ENCODE results near the gene ADAM22. TPM values are rescaled to one million over a fixed set of nuclear protein-coding genes. Genes with fewer than 3 reads are reported as not detected.

ADAM22 gene
- total and polyA plus RNA-seq, 2 of the 4 experiments (the other 2 are of a cell fraction) = 0.03 to 0.18 TPM

DNA sequence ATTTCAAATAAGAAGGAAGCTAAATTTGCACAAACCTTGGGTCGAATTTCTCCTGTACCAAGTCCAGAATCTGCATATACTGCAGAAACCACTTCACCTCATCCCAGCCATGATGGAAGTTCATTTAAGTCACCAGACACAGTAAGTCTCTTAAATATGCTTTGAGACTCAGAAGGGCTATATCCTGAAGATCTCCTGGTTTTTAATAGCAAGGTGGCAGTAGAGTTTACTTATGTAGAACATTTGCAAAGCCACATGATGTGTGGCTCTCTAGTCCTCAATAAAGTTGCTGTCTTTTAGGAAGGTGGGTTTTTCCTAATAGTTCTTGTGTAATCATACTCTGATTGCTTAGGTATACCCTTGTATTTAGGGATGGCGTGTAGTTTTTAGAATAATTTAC, 49.0 kb upstream of the ADAM22 start:
- Histone ChIP-seq H2AFZ (replicated peaks; ENCODE audit: low read length, poor library complexity) (no peak overlapping the region), H3K4me3 (ENCODE audit: insufficient read depth, low read depth, low read length) (no peak overlapping the region), H3K56ac (ENCODE audit: extremely low read depth, insufficient read depth, low read length) (no peak overlapping the region), H2BK120ac (ENCODE audit: low read depth, low read length) (no peak overlapping the region), H3K18ac (ENCODE audit: low read depth, low read length) (no peak overlapping the region), H4K20me1 (ENCODE audit: insufficient read depth, low read length) (no peaks in the 10 kb centered on the region), H3K4ac (ENCODE audit: low read depth, low read length) (no peak overlapping the region), H3K14ac (replicated peaks; ENCODE audit: low read depth, low read length) (no peak overlapping the region), H2BK20ac (ENCODE audit: low read depth, low read length) (no peak overlapping the region), H4K5ac (ENCODE audit: low read depth, low read length) (no peak overlapping the region), H3K27me3 (ENCODE audit: control insufficient read depth, insufficient read depth, low read length) (no peaks in the 10 kb centered on the region), H3K9me1 (ENCODE audit: insufficient read depth, low read length) (no peaks in the 10 kb centered on the region), H3K79me1 (ENCODE audit: low read depth in 1 of 2, low read length in 2 of 2) (peaks cover 11 to 12% of the 10 kb centered on the region in 2 experiments), H3K27ac (ENCODE audit: insufficient read depth, low read length) (no peak overlapping the region), H4K8ac (ENCODE audit: low read depth in 2 of 2, low read length in 2 of 2) (no peak overlapping the region), H3K36me3 (ENCODE audit: control insufficient read depth, insufficient read depth, low read length) (0 out of 2 replicates have a peak, but pooled peaks cover 2% of the 10 kb centered on the region), H4K91ac (ENCODE audit: insufficient read depth, low read depth, low read length) (no peak overlapping the region), H2AK9ac (replicated peaks; ENCODE audit: low read depth, low read length, poor library complexity) (no peak overlapping the region), H3K4me1 (ENCODE audit: control insufficient read depth, insufficient read depth, low read length) (no peaks in the 10 kb centered on the region), H2BK15ac (ENCODE audit: low read depth, low read length) (no peak overlapping the region), H3K9me3 (ENCODE audit: control insufficient read depth, insufficient read depth, low read length) (no peaks in the 10 kb centered on the region), H3K23ac (ENCODE audit: low read depth, low read length) (no peak overlapping the region), H3K4me2 (ENCODE audit: low read depth, low read length) (no peak overlapping the region), H2BK5ac (ENCODE audit: low read depth, low read length, poor library complexity, severe bottlenecking) (no peak overlapping the region), H3K9ac (ENCODE audit: low read depth, low read length) (no peak overlapping the region), H2AK5ac (ENCODE audit: low read depth, low read length) (no peak overlapping the region)
- POLR2A ChIA-PET (ENCODE audit: unreplicated experiment) = no interaction called here
- in situ Hi-C loops (cut with MboI; ENCODE audit: low sequenced_read_pairs) = loop anchor here (10.0 kb wide), 1 partner anchor 380 kb away; no protein-coding TSS in a partner anchor
- DNase-seq = no peak
- dilution Hi-C loops (cut with HindIII; ENCODE audit: low sequenced_read_pairs, unreplicated experiment) = no loop called here
- WGBS, 2 experiments (ENCODE audit: extremely low coverage in 2 of 2, insufficient read length in 1 of 2) = no CpG with 5 or more reads among the region's 2 CpGs
- TF ChIP-seq MXI1 (IDR thresholded peaks at IDR 0.05; ENCODE audit: borderline replicate concordance, low read depth, low read length) (no peak), BHLHE40 (IDR thresholded peaks at IDR 0.05; ENCODE audit: low read depth, low read length) (no peak), MAZ (IDR thresholded peaks at IDR 0.05; ENCODE audit: borderline replicate concordance, low read depth, low read length) (no peak), CEBPB (IDR thresholded peaks at IDR 0.05; ENCODE audit: low read depth, low read length) (no peak), MAFK (IDR thresholded peaks at IDR 0.05; ENCODE audit: low read depth, low read length) (no peak), RAD21 (IDR thresholded peaks at IDR 0.05; ENCODE audit: low read length) (no peak), FOS (IDR thresholded peaks at IDR 0.05; ENCODE audit: low read depth, low read length) (no peak), NFE2L2 (IDR thresholded peaks at IDR 0.05; ENCODE audit: low read depth, low read length) (no peak), RFX5 (IDR thresholded peaks at IDR 0.05; ENCODE audit: low read depth, low read length) (no peak), RCOR1 (IDR thresholded peaks at IDR 0.05; ENCODE audit: insufficient replicate concordance, low read length) (no peak), CHD1 (IDR thresholded peaks at IDR 0.05; ENCODE audit: low read depth, low read length) (no peak), SMC3 (IDR thresholded peaks at IDR 0.05; ENCODE audit: low read depth, low read length) (no peak), POLR2A (IDR thresholded peaks at IDR 0.05; ENCODE audit: low read depth, low read length) (no peak)
- TF ChIP-seq, protein P1, sequence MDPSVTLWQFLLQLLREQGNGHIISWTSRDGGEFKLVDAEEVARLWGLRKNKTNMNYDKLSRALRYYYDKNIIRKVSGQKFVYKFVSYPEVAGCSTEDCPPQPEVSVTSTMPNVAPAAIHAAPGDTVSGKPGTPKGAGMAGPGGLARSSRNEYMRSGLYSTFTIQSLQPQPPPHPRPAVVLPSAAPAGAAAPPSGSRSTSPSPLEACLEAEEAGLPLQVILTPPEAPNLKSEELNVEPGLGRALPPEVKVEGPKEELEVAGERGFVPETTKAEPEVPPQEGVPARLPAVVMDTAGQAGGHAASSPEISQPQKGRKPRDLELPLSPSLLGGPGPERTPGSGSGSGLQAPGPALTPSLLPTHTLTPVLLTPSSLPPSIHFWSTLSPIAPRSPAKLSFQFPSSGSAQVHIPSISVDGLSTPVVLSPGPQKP (IDR thresholded peaks at IDR 0.05; ENCODE audit: borderline replicate concordance, low read depth, low read length) = no peak
- TF ChIP-seq, protein P2, sequence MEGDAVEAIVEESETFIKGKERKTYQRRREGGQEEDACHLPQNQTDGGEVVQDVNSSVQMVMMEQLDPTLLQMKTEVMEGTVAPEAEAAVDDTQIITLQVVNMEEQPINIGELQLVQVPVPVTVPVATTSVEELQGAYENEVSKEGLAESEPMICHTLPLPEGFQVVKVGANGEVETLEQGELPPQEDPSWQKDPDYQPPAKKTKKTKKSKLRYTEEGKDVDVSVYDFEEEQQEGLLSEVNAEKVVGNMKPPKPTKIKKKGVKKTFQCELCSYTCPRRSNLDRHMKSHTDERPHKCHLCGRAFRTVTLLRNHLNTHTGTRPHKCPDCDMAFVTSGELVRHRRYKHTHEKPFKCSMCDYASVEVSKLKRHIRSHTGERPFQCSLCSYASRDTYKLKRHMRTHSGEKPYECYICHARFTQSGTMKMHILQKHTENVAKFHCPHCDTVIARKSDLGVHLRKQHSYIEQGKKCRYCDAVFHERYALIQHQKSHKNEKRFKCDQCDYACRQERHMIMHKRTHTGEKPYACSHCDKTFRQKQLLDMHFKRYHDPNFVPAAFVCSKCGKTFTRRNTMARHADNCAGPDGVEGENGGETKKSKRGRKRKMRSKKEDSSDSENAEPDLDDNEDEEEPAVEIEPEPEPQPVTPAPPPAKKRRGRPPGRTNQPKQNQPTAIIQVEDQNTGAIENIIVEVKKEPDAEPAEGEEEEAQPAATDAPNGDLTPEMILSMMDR (conservative IDR thresholded peaks at IDR 0.05; ENCODE audit: low read depth, low read length) = no peak
- TF ChIP-seq, protein P3, sequence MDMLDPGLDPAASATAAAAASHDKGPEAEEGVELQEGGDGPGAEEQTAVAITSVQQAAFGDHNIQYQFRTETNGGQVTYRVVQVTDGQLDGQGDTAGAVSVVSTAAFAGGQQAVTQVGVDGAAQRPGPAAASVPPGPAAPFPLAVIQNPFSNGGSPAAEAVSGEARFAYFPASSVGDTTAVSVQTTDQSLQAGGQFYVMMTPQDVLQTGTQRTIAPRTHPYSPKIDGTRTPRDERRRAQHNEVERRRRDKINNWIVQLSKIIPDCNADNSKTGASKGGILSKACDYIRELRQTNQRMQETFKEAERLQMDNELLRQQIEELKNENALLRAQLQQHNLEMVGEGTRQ (IDR thresholded peaks at IDR 0.05; ENCODE audit: low read depth, low read length) = no peak
- BruUV-seq (replicated peaks) = no TSS peak
- intact Hi-C loops (cut with micrococcal nuclease) = loop anchor here (1.0 to 10.0 kb wide), 4 partner anchors 8 to 950 kb away; partner anchors contain the start of gene RUNDC3B
- CTCF ChIA-PET = no interaction called here
- ATAC-seq (ENCODE audit: low read depth) = no peak

Data from IMR-90 (cell line).